HK-2 (cell line): ENCODE results near the gene CALHM2.
"Not testable (repeated sequence)": the region's sequence is repeated elsewhere in the genome, so short reads cannot be mapped to it uniquely, and the experiment has no call there.

ENCODE experiments used
- DNase-seq: peaks from one replicate; pipeline ENCODE4 v3.0.0-alpha.2; 2018; ENCODE audit not compliant: unreplicated experiment

The CALHM2 gene, protein sequence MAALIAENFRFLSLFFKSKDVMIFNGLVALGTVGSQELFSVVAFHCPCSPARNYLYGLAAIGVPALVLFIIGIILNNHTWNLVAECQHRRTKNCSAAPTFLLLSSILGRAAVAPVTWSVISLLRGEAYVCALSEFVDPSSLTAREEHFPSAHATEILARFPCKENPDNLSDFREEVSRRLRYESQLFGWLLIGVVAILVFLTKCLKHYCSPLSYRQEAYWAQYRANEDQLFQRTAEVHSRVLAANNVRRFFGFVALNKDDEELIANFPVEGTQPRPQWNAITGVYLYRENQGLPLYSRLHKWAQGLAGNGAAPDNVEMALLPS

DNA sequence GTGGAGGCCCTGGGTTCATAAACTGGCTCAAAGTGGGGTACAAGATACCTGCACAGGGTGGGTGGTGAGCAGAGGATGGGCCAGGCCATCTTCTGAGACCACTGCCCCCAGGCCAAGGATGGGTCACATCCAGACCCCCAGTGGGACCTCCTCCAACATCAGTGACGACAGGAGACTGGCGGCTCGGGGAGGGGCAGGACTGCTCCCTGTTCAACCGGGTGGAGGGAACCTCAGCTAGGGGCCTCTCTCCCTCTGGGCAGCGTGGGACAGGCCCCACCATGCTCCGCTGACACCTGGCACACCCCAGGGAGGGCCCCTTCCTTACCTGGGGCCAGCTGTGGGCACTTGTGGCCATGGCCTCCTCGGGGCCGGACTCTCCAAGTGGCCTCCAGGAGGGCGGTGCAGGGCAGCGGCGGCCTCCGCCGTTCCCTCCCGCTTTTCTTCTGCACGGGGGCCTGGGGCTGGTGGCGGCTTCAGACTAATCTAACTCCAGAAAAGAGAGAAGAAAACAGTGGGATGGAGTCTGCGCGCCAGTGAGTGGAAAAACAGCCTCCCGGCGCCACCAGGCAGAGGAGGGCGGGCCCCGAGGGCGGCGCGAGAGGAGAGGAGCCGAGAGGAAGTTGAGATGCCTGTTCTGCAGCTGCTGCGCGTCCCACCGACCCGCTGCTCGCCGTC lies at the start of gene CALHM2:
Gene CALHM2 (minus strand): TSS at position 540 of the 675 bp plus-strand sequence. CDS start 2,429 bp downstream, outside the sequence.
- DNase-seq: peak; percentile 52

- DNase-seq: no peak
These were observed 49.0 kb upstream of the CALHM2 start for GRCh38 chr10:103501186-103501585.

- no peak for DNase-seq
These were observed 48.3 kb upstream of the CALHM2 start for GRCh38 chr10:103500481-103500880.

DNA sequence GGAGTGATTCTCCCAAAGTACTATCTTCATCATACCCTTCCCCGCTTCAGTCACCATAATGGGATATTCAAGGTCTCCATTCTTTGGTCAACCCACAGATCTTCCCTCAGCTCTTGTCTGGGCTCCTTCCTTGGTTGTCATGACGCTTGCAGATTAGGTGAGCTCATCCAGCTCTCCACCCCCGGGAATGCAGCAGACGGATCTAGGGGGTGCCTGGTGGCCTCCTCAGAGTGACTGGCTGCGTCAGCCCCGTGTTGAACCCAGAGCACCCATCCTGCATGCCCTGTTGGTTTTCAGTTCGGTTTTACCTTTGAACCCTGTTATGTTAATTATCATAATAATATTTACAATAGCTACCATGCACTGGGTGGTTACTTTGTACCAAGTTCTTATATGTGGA lies 47.7 kb upstream of the CALHM2 start:
- no peak for DNase-seq

- no peak for DNase-seq
These were observed 46.9 kb upstream of the CALHM2 start for GRCh38 chr10:103498936-103499638.

DNA sequence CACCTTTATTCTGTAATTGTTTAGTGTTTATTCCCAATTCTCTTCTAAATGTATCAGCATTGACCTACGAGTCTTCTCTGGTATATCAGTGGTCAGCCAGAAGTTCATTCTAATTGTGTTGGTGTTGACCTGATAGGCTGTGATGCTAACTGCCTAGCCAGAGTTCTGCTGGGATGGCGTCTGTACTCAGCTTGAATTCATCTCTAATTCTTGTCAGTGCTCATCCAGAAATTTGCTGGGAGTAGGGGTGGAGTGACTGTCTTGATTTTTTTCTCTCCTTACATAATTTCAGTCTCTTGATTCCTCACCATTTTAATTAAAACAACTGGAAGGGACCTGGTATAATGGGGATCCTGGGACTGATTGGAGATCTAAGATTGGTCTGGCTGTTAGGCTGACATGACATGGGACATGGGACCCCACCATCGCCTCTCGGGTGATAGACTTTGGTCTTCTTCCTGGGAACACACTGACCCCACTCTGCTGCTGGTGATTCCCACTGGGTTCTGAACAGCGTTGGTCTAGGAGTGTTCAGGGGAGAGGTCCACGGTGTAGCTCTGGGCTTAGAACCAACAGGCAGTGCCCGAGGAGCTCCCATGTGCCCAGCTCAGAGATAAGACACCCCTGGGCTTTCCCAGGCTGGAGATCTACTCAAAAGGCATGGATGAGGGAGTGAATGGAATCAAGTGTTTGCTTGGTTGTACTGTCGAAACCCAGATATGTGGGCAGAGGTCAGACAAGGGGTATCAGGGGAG lies 45.2 kb upstream of the CALHM2 start:
- no peak for DNase-seq

- no peak for DNase-seq
These were observed 43.2 kb upstream of the CALHM2 start for GRCh38 chr10:103495321-103495720.

GRCh38 chr10:103493916-103494877 lies 42.0 kb upstream of the CALHM2 start:
- no peak for DNase-seq

GRCh38 chr10:103493362-103493915 lies 41.3 kb upstream of the CALHM2 start, which contains the start of gene NEURL1:
Gene NEURL1, plus strand, starts transcription at chr10:103493705. Its CDS starts 683 bp downstream, at chr10:103494388.
- no peak for DNase-seq

GRCh38 chr10:103492655-103493261 lies 40.6 kb upstream of the CALHM2 start:
- no peak for DNase-seq

GRCh38 chr10:103491729-103492364 lies 39.7 kb upstream of the CALHM2 start:
- DNase-seq: peak; percentile 73

GRCh38 chr10:103490986-103491314 lies 38.8 kb upstream of the CALHM2 start:
- DNase-seq: no peak

DNA sequence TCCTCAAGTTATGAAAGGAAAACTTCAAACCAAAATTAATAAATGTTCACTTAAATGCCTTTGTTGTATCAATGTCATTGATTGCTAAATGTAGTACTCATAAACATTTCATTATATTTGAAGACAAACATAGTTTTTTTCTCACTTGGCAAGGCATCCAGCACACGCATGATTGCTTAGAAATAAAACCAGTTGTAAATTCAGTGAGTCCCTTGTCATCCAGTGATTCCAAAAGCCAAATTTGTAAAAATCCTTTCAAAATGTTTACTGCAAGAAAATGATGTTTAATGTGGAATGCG lies 35.2 kb upstream of the CALHM2 start:
- no peak for DNase-seq

GRCh38 chr10:103486635-103487409 lies 34.7 kb upstream of the CALHM2 start:
- DNase-seq: not testable (repeated sequence)

DNA sequence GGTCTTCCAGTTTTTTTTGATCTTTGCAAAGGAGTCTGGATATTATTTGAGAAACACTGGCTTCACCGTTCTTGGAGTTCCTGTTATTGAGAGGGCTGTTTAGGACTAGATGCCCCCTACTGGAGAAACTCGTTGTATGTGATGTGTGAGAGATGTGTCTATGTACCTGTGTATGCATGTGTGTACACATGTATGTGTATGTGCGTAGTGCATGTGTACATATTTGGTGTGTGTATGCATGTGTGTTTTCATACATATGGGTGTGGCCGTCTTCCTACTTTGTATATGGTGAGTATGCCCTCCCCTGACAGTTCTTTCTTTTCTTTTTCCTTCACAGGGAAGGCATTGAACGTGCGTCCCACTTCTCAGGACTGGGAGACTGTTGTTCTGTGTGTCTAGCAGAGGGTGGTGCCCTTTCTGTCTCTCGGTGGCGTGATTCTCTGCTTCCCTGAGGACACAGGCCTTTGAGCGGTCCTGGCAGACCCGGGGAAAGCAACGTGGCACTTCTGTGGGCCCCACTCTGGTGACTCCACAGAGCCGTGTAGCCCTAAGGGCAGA lies 29.9 kb upstream of the CALHM2 start:
- DNase-seq: no peak

- no peak for DNase-seq
These were observed 28.4 kb upstream of the CALHM2 start for GRCh38 chr10:103480521-103480920.

- DNase-seq: no peak
These were observed 27.0 kb upstream of the CALHM2 start, which contains the start of gene CALHM3 for GRCh38 chr10:103479135-103479534. Gene CALHM3, minus strand, starts transcription at chr10:103479240. Its CDS starts 208 bp downstream, at chr10:103479032.

DNA sequence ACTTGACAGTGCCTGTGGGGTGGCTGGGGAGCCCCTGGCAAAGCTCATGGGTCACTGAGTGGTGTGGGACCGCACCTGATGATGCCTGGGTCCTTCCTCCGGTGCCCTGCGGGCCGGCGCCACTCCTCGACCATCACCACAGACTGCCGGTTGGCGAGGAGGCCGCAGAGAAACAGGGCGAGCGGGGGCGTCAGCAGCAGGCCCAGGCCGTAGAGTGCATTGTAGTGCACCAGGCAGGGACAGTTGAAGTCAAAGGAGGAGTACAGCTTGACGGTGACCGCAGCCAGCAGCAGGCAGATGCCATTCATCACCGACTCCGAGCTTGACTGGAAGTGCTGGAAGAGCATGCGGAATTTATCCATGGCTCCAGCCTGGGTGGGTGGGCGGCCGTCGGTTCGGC lies 26.5 kb upstream of the CALHM2 start:
- DNase-seq: no peak
